C4-2B (cell line): ENCODE results near the gene ARHGEF1.

Source experiments
- ZFX ChIP-seq: fragments of 450-650 bp; IDR thresholded peaks from 2 replicates; pipeline ENCODE4 v1.6.1; 2017
- TF ChIP-seq, protein P1 (sequence below): fragments of 450-650 bp; conservative IDR thresholded peaks from 2 replicates; pipeline ENCODE4 v1.5.1; 2017; ENCODE audit warnings: mild to moderate bottlenecking

DNA sequence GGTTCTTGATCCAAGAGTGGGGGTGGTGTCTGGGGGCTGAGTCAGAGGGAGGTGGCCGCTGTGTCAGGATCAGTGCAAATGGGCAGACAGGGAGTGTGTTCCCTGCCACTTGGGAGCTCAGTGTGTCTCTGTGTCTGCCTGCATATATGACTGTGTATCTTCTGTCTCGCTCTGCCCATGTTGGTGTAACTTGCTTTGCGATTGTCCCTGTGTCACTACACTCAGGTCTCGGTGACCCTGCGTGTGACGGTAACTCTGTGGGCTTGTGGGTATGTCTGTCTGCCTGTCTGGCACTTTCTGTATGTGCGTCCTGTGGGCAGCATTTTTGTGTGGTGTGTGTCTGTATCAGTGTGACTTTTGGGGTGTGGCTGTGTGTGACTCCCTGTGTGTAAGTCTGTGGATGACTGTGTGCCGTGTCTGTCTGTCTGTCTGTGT, 53.4 kb downstream of the ARHGEF1 start:
- TF ChIP-seq, protein P1, sequence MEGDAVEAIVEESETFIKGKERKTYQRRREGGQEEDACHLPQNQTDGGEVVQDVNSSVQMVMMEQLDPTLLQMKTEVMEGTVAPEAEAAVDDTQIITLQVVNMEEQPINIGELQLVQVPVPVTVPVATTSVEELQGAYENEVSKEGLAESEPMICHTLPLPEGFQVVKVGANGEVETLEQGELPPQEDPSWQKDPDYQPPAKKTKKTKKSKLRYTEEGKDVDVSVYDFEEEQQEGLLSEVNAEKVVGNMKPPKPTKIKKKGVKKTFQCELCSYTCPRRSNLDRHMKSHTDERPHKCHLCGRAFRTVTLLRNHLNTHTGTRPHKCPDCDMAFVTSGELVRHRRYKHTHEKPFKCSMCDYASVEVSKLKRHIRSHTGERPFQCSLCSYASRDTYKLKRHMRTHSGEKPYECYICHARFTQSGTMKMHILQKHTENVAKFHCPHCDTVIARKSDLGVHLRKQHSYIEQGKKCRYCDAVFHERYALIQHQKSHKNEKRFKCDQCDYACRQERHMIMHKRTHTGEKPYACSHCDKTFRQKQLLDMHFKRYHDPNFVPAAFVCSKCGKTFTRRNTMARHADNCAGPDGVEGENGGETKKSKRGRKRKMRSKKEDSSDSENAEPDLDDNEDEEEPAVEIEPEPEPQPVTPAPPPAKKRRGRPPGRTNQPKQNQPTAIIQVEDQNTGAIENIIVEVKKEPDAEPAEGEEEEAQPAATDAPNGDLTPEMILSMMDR = no peak
- TF ChIP-seq ZFX = no peak
